ENCODE data around the gene RESP18. TPM values are rescaled to one million over a fixed set of nuclear protein-coding genes. Genes with fewer than 3 reads are reported as not detected.

RESP18 gene
- polyA plus RNA-seq, 1 of the 3 experiments (the other 2 are of a cell fraction) = not detected

DNA sequence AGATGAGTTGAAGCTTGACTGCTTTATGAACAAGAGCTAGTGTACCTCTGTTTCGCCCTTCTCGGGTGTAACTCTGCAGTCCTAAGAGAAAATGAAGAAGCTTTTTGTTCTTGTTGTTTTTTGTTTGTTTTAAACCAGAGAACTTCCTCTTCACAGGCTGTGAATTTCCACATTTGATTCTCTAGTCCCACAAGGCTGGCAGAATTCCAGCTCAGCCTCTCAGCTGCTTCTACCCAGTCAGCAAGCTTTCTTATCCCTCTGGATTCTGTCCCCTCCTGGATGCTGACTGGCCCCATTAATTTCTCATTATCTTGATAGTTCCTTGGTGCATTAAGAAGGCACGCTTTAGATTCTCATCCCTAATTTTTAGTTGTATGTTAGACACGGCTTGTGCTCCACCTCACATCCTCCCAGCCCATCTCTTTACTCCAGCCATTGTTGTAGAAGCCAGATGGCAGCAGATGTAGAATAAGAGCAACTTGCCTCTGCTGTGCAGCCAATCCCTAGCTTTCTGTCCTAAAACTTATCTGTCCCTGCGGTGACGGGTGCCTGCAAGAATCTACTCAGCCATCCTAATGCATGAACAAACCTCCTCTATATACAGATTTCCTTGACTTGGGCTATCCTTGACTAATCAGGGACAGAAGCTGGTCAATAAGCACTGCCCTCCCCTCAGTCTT, 12.3 kb upstream of the RESP18 start:
- H3K4me1 ChIP-seq (ENCODE audit: control insufficient read depth in 1 of 2, insufficient read depth in 2 of 2, low read depth in 1 of 2, low read length in 1 of 2) = peaks cover 0 to 4% of the 10 kb centered on the region in 2 experiments; a peak in 1 of 4 replicates
- no peak overlapping the region for H3K9ac ChIP-seq
- TF ChIP-seq NRF1 (IDR thresholded peaks at IDR 0.05; ENCODE audit: low read depth, low read length) (no peak), YY1 (IDR thresholded peaks at IDR 0.05; ENCODE audit: low read depth) (no peak), POLR2AphosphoS5 (IDR thresholded peaks at IDR 0.05; ENCODE audit: low read depth, low read length) (no peak), JUND (IDR thresholded peaks at IDR 0.05) (no peak), EP300 (IDR thresholded peaks at IDR 0.05; ENCODE audit: borderline replicate concordance in 1 of 2, low read depth in 1 of 2, low read length in 1 of 2) (no peak), GATA2 (CRISPR knock-in tag; IDR thresholded peaks at IDR 0.05) (no peak), NFIC (IDR thresholded peaks at IDR 0.05; ENCODE audit: borderline replicate concordance) (no peak), SMC3 (IDR thresholded peaks at IDR 0.05; ENCODE audit: low read depth, low read length) (no peak), MXI1 (IDR thresholded peaks at IDR 0.05; ENCODE audit: low read depth, low read length) (no peak), GABPA (IDR thresholded peaks at IDR 0.05; ENCODE audit: low read depth) (no peak), TEAD4 (IDR thresholded peaks at IDR 0.05; ENCODE audit: borderline replicate concordance, insufficient read depth) (no peak), MEF2A (IDR thresholded peaks at IDR 0.05; ENCODE audit: borderline replicate concordance, low read depth) (no peak), RAD21 (IDR thresholded peaks at IDR 0.05; ENCODE audit: low read length) (no peak)
- TF ChIP-seq, protein P1, sequence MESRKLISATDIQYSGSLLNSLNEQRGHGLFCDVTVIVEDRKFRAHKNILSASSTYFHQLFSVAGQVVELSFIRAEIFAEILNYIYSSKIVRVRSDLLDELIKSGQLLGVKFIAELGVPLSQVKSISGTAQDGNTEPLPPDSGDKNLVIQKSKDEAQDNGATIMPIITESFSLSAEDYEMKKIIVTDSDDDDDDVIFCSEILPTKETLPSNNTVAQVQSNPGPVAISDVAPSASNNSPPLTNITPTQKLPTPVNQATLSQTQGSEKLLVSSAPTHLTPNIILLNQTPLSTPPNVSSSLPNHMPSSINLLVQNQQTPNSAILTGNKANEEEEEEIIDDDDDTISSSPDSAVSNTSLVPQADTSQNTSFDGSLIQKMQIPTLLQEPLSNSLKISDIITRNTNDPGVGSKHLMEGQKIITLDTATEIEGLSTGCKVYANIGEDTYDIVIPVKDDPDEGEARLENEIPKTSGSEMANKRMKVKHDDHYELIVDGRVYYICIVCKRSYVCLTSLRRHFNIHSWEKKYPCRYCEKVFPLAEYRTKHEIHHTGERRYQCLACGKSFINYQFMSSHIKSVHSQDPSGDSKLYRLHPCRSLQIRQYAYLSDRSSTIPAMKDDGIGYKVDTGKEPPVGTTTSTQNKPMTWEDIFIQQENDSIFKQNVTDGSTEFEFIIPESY (IDR thresholded peaks at IDR 0.05; ENCODE audit: borderline replicate concordance, low read depth) = no peak
- TF ChIP-seq, protein P2, sequence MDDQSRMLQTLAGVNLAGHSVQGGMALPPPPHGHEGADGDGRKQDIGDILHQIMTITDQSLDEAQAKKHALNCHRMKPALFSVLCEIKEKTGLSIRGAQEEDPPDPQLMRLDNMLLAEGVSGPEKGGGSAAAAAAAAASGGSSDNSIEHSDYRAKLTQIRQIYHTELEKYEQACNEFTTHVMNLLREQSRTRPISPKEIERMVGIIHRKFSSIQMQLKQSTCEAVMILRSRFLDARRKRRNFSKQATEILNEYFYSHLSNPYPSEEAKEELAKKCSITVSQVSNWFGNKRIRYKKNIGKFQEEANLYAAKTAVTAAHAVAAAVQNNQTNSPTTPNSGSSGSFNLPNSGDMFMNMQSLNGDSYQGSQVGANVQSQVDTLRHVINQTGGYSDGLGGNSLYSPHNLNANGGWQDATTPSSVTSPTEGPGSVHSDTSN (IDR thresholded peaks at IDR 0.05) = no peak
- TF ChIP-seq, protein P3, sequence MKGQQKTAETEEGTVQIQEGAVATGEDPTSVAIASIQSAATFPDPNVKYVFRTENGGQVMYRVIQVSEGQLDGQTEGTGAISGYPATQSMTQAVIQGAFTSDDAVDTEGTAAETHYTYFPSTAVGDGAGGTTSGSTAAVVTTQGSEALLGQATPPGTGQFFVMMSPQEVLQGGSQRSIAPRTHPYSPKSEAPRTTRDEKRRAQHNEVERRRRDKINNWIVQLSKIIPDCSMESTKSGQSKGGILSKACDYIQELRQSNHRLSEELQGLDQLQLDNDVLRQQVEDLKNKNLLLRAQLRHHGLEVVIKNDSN (IDR thresholded peaks at IDR 0.05; ENCODE audit: borderline replicate concordance, low read depth) = no peak
- TF ChIP-seq, protein P4, sequence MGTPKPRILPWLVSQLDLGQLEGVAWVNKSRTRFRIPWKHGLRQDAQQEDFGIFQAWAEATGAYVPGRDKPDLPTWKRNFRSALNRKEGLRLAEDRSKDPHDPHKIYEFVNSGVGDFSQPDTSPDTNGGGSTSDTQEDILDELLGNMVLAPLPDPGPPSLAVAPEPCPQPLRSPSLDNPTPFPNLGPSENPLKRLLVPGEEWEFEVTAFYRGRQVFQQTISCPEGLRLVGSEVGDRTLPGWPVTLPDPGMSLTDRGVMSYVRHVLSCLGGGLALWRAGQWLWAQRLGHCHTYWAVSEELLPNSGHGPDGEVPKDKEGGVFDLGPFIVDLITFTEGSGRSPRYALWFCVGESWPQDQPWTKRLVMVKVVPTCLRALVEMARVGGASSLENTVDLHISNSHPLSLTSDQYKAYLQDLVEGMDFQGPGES (IDR thresholded peaks at IDR 0.05; ENCODE audit: low read depth, low read length) = no peak
- TF ChIP-seq, protein P5, sequence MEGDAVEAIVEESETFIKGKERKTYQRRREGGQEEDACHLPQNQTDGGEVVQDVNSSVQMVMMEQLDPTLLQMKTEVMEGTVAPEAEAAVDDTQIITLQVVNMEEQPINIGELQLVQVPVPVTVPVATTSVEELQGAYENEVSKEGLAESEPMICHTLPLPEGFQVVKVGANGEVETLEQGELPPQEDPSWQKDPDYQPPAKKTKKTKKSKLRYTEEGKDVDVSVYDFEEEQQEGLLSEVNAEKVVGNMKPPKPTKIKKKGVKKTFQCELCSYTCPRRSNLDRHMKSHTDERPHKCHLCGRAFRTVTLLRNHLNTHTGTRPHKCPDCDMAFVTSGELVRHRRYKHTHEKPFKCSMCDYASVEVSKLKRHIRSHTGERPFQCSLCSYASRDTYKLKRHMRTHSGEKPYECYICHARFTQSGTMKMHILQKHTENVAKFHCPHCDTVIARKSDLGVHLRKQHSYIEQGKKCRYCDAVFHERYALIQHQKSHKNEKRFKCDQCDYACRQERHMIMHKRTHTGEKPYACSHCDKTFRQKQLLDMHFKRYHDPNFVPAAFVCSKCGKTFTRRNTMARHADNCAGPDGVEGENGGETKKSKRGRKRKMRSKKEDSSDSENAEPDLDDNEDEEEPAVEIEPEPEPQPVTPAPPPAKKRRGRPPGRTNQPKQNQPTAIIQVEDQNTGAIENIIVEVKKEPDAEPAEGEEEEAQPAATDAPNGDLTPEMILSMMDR (IDR thresholded peaks at IDR 0.05) = no peak
- no peak for DNase-seq
- H3K9me3 ChIP-seq = no peaks in the 10 kb centered on the region
- no peak overlapping the region for H3K4me3 ChIP-seq (ENCODE audit: low read depth in 2 of 2, low read length in 1 of 2)
- no peaks in the 10 kb centered on the region for H3F3A ChIP-seq (replicated peaks; ENCODE audit: insufficient read depth)
- H4K20me1 ChIP-seq (ENCODE audit: insufficient read depth) = no peaks in the 10 kb centered on the region
- no peaks in the 10 kb centered on the region for H3K9me2 ChIP-seq
- POLR2A ChIA-PET = no interaction called here
- CTCF ChIA-PET = interaction anchor here (0.6 to 3.4 kb wide), 7 partner anchors 9 to 152 kb away, joined by 3 to 14 read pairs (median 3); no protein-coding TSS in a partner anchor
- H3K27ac ChIP-seq (ENCODE audit: low read depth in 2 of 2, low read length in 1 of 2) = no peak overlapping the region
- no peak overlapping the region for H2AFZ ChIP-seq (ENCODE audit: low read depth)
- H3K4me2 ChIP-seq = no peak overlapping the region
- WGBS (ENCODE audit: low lambda C conversion rate) = 81% methylated on average over 6 of the region's 6 CpGs
- no peaks in the 10 kb centered on the region for H3K36me3 ChIP-seq (replicated peaks in 1 of 2; ENCODE audit: control insufficient read depth in 1 of 2, insufficient read depth in 2 of 2, low read length in 1 of 2)
- H3K79me2 ChIP-seq (ENCODE audit: insufficient read depth) = no peaks in the 10 kb centered on the region
- H3K27me3 ChIP-seq (ENCODE audit: insufficient read depth) = no peaks in the 10 kb centered on the region

Data from SK-N-SH (cell line).